HEK293 (cell line): ENCODE data around the gene EPS8.
A peak's percentile ranks its signal among the peaks of the same experiment; 100 is the strongest.

ENCODE experiments used
- CTCF ChIA-PET: fragments of 350-600 bp; formaldehyde crosslinking; extraction: SDS; loops from one replicate; lab custom pipeline; 2021; ENCODE audit warnings: antibody characterized with exemption; lab: Yijun Ruan, JAX
- POLR2A ChIA-PET: fragments of 300-600 bp; formaldehyde crosslinking; extraction: SDS; loops from one replicate; lab custom pipeline; 2020; ENCODE audit warnings: antibody characterized with exemption, inconsistent platforms; lab: Yijun Ruan, JAX
- H3K27ac ChIP-seq: fragments of 200-500 bp; sonication (Bioruptor generic); 2 replicates; pipeline ENCODE4 v1.5.1; 2014; ENCODE audit warnings: low read depth, low read length, control low read depth, inconsistent platforms; ENCODE audit errors: extremely low read depth
- H3K36me3 ChIP-seq, 2 experiments: fragments of 200-500 bp in 1 of 2; sonication (Bioruptor generic) in 1 of 2; 1 replicate in 1 of 2; 2 replicates in 1 of 2; pipeline ENCODE4 v1.5.1; 2014 to 2017; ENCODE audit warnings: inconsistent platforms in 2 of 2, low read length in 2 of 2; ENCODE audit not compliant: control insufficient read depth in 2 of 2, insufficient read depth in 1 of 2
- H3K4me1 ChIP-seq: fragments of 200-500 bp; sonication (Bioruptor generic); 2 replicates; pipeline ENCODE4 v1.5.1; 2014; ENCODE audit warnings: mild to moderate bottlenecking, low read length, inconsistent platforms; ENCODE audit not compliant: control insufficient read depth, insufficient read depth
- H3K4me3 ChIP-seq: 2 replicates; pipeline ENCODE4 v1.5.1; 2011; ENCODE audit warnings: low read depth, mild to moderate bottlenecking, control low read depth, low read length, moderate library complexity
- H3K9me3 ChIP-seq: fragments of 200-500 bp; sonication (Bioruptor generic); 2 replicates; pipeline ENCODE4 v1.5.1; 2014; ENCODE audit warnings: low read depth, low read length, inconsistent platforms; ENCODE audit not compliant: control insufficient read depth, insufficient read depth
- KLF8 ChIP-seq: fragments of 450-650 bp; formaldehyde crosslinking; IDR thresholded peaks from 2 replicates; pipeline ENCODE4 v1.5.1; 2016; ENCODE audit warnings: missing biosample characterization, missing genetic modification characterization
- TRIM28 ChIP-seq: IDR thresholded peaks from 2 replicates; pipeline ENCODE4 v1.6.1; 2011; ENCODE audit warnings: low read length, control low read depth, borderline replicate concordance
- YY2 ChIP-seq: fragments of 450-650 bp; formaldehyde crosslinking; IDR thresholded peaks from 2 replicates; pipeline ENCODE4 v1.5.1; 2016; ENCODE audit warnings: missing biosample characterization, missing genetic modification characterization
- ZFP37 ChIP-seq: fragments of 450-650 bp; formaldehyde crosslinking; IDR thresholded peaks from 2 replicates; pipeline ENCODE4 v1.5.1; 2016; ENCODE audit warnings: missing biosample characterization, missing genetic modification characterization
- ZNF302 ChIP-seq: fragments of 450-650 bp; formaldehyde crosslinking; IDR thresholded peaks from 2 replicates; pipeline ENCODE4 v1.5.1; 2016; ENCODE audit warnings: missing biosample characterization, missing genetic modification characterization, low read depth
- ZNF324 ChIP-seq: fragments of 450-650 bp; formaldehyde crosslinking; IDR thresholded peaks from 2 replicates; pipeline ENCODE4 v1.5.1; 2016; ENCODE audit warnings: missing biosample characterization, missing genetic modification characterization
- ZNF335 ChIP-seq: fragments of 450-650 bp; formaldehyde crosslinking; conservative IDR thresholded peaks from 2 replicates; pipeline ENCODE4 v1.5.1; 2016; ENCODE audit warnings: missing biosample characterization, missing genetic modification characterization
- ZNF473 ChIP-seq: fragments of 450-650 bp; formaldehyde crosslinking; IDR thresholded peaks from 2 replicates; pipeline ENCODE4 v1.5.1; 2017; ENCODE audit warnings: missing biosample characterization, missing genetic modification characterization
- ZNF521 ChIP-seq: fragments of 450-650 bp; formaldehyde crosslinking; IDR thresholded peaks from 2 replicates; pipeline ENCODE4 v1.5.1; 2017; ENCODE audit warnings: missing biosample characterization, mild to moderate bottlenecking, missing genetic modification characterization
- ZNF596 ChIP-seq: fragments of 450-650 bp; IDR thresholded peaks from 2 replicates; pipeline ENCODE4 v1.5.0; 2018; ENCODE audit warnings: missing biosample characterization, mild to moderate bottlenecking, missing genetic modification characterization, moderate library complexity
- ZNF777 ChIP-seq: fragments of 450-650 bp; formaldehyde crosslinking; IDR thresholded peaks from 2 replicates; pipeline ENCODE4 v1.5.1; 2017; ENCODE audit warnings: missing biosample characterization, missing genetic modification characterization, borderline replicate concordance
- ZXDB ChIP-seq: fragments of 450-650 bp; formaldehyde crosslinking; IDR thresholded peaks from 2 replicates; pipeline ENCODE4 v1.5.1; 2016; ENCODE audit warnings: missing biosample characterization, missing genetic modification characterization
- TF ChIP-seq, protein P1 (sequence below): fragments of 450-650 bp; formaldehyde crosslinking; IDR thresholded peaks from 2 replicates; pipeline ENCODE4 v1.5.1; 2017; ENCODE audit warnings: missing biosample characterization, missing genetic modification characterization
- TF ChIP-seq, protein P2 (sequence below): fragments of 450-650 bp; formaldehyde crosslinking; IDR thresholded peaks from 2 replicates; pipeline ENCODE4 v1.5.1; 2017; ENCODE audit warnings: missing biosample characterization, missing genetic modification characterization
- TF ChIP-seq, protein P3 (sequence below): fragments of 450-650 bp; formaldehyde crosslinking; IDR thresholded peaks from 2 replicates; pipeline ENCODE4 v1.5.1; 2016; ENCODE audit warnings: missing biosample characterization, missing genetic modification characterization
- TF ChIP-seq, protein P4 (sequence below): fragments of 450-650 bp; IDR thresholded peaks from 2 replicates; pipeline ENCODE4 v1.5.1; 2018; ENCODE audit warnings: missing biosample characterization, mild to moderate bottlenecking, missing genetic modification characterization
- TF ChIP-seq, protein P5 (sequence below): fragments of 450-650 bp; formaldehyde crosslinking; IDR thresholded peaks from 2 replicates; pipeline ENCODE4 v1.5.1; 2016; ENCODE audit warnings: missing biosample characterization, missing genetic modification characterization, borderline replicate concordance
- TF ChIP-seq, protein P6 (sequence below): fragments of 450-650 bp; formaldehyde crosslinking; IDR thresholded peaks from 2 replicates; pipeline ENCODE4 v1.5.1; 2016; ENCODE audit warnings: missing biosample characterization, missing genetic modification characterization, borderline replicate concordance

EPS8 gene

DNA sequence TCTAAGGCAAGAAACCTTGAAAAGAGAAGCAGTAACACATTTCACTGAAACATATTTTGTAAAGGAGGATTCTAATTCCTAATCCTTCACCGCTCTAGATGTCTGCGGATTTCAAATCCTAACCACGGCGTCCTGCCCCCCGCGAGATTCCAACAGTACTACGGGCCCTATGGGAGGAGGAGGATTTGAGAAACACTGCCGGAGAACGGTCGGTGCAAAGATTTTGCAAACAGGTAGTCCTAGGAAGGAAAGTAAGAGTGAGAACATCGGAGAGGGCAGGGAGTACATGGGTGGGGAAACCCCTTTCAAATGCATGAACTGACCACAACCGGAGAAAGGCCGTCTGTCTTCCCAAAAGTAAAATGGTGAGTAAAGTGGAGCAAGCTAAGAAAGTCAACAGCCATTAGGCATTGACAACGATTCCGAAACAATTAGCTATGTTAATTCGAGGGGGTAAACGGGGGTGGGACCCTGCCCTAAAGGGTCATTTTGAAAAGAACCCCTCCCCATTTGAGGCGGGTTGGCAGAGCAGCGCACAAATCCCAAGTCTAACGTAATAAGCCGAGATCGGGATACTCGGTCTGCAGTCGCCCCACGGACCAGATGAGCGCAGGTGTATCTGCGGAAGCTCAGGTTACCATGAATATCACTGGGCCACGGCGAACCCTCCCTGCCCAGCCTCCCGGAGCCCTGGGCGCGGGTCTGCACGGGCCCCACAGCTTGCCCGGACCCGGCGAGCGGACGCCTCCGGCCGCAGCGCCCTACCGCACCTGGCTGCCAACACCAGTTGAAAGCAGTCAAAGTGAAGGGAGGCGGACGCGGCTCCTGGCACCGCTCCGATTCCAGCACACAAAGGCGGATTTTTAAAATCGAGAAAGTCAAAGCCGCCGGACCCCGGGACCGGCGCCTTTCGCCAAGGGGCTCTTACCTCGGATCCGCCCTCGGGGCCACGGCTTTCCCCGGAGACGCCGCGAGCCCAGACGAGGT is 662 bp downstream of the EPS8 start (continued):
- TF ChIP-seq, protein P1, sequence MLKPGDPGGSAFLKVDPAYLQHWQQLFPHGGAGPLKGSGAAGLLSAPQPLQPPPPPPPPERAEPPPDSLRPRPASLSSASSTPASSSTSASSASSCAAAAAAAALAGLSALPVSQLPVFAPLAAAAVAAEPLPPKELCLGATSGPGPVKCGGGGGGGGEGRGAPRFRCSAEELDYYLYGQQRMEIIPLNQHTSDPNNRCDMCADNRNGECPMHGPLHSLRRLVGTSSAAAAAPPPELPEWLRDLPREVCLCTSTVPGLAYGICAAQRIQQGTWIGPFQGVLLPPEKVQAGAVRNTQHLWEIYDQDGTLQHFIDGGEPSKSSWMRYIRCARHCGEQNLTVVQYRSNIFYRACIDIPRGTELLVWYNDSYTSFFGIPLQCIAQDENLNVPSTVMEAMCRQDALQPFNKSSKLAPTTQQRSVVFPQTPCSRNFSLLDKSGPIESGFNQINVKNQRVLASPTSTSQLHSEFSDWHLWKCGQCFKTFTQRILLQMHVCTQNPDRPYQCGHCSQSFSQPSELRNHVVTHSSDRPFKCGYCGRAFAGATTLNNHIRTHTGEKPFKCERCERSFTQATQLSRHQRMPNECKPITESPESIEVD (tag by site-specific recombination) = no peak
- TF ChIP-seq, protein P2, sequence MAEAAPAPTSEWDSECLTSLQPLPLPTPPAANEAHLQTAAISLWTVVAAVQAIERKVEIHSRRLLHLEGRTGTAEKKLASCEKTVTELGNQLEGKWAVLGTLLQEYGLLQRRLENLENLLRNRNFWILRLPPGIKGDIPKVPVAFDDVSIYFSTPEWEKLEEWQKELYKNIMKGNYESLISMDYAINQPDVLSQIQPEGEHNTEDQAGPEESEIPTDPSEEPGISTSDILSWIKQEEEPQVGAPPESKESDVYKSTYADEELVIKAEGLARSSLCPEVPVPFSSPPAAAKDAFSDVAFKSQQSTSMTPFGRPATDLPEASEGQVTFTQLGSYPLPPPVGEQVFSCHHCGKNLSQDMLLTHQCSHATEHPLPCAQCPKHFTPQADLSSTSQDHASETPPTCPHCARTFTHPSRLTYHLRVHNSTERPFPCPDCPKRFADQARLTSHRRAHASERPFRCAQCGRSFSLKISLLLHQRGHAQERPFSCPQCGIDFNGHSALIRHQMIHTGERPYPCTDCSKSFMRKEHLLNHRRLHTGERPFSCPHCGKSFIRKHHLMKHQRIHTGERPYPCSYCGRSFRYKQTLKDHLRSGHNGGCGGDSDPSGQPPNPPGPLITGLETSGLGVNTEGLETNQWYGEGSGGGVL (tag by site-specific recombination) = 0 out of 2 replicates have a peak, but pooled peaks have one; percentile 23
- TF ChIP-seq, protein P3, sequence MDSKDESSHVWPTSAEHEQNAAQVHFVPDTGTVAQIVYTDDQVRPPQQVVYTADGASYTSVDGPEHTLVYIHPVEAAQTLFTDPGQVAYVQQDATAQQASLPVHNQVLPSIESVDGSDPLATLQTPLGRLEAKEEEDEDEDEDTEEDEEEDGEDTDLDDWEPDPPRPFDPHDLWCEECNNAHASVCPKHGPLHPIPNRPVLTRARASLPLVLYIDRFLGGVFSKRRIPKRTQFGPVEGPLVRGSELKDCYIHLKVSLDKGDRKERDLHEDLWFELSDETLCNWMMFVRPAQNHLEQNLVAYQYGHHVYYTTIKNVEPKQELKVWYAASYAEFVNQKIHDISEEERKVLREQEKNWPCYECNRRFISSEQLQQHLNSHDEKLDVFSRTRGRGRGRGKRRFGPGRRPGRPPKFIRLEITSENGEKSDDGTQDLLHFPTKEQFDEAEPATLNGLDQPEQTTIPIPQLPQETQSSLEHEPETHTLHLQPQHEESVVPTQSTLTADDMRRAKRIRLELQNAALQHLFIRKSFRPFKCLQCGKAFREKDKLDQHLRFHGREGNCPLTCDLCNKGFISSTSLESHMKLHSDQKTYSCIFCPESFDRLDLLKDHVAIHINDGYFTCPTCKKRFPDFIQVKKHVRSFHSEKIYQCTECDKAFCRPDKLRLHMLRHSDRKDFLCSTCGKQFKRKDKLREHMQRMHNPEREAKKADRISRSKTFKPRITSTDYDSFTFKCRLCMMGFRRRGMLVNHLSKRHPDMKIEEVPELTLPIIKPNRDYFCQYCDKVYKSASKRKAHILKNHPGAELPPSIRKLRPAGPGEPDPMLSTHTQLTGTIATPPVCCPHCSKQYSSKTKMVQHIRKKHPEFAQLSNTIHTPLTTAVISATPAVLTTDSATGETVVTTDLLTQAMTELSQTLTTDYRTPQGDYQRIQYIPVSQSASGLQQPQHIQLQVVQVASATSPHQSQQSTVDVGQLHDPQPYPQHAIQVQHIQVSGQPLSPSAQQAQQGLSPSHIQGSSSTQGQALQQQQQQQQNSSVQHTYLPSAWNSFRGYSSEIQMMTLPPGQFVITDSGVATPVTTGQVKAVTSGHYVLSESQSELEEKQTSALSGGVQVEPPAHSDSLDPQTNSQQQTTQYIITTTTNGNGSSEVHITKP (tag by site-specific recombination) = peak; percentile 66
- TF ChIP-seq ZNF335 (peak; percentile 41), ZFP37 (0 out of 2 replicates have a peak, but pooled peaks have one; percentile 30), ZXDB (tag by site-specific recombination) (peak; percentile 79), TRIM28 (peak; percentile 35; the same call in 1 of the 2 replicates), ZNF596 (tag by site-specific recombination) (no peak), YY2 (tag by site-specific recombination) (0 out of 2 replicates have a peak, but pooled peaks have one; percentile 18)

DNA sequence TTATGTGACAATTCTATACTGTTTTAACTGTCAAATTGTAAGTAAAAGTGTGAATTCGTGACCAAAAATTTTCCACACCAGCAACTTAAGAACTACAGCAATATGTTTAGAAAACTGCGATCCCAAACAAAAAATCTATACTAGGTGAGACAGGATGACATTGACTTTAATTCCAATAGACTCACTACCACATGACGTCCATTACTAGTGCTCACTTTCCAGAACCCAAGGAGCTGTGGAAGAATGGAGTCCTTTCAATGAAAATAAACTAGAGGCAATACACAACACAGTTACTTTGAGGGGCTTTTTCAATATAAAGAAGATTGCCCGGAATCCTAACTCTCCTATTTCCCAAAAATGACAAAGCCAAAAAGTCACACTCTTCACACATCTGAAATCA is 1.4 kb downstream of the EPS8 start:
- POLR2A ChIA-PET = no interaction called here
- H3K27ac ChIP-seq = no peak overlapping the region; the same call in 1 of the 2 replicates
- H3K9me3 ChIP-seq = no peaks in the 10 kb centered on the region
- peak overlapping the region; percentile 76 for H3K4me3 ChIP-seq
- CTCF ChIA-PET = interaction anchor here (1.1 to 1.5 kb wide), 3 partner anchors 11 to 112 kb away, joined by 3 to 11 read pairs (median 4); no protein-coding TSS in a partner anchor
- no peaks in the 10 kb centered on the region for H3K36me3 ChIP-seq
- peaks cover 12% of the 10 kb centered on the region for H3K4me1 ChIP-seq
- no peak for TF ChIP-seq ZNF324
- TF ChIP-seq, protein P4, sequence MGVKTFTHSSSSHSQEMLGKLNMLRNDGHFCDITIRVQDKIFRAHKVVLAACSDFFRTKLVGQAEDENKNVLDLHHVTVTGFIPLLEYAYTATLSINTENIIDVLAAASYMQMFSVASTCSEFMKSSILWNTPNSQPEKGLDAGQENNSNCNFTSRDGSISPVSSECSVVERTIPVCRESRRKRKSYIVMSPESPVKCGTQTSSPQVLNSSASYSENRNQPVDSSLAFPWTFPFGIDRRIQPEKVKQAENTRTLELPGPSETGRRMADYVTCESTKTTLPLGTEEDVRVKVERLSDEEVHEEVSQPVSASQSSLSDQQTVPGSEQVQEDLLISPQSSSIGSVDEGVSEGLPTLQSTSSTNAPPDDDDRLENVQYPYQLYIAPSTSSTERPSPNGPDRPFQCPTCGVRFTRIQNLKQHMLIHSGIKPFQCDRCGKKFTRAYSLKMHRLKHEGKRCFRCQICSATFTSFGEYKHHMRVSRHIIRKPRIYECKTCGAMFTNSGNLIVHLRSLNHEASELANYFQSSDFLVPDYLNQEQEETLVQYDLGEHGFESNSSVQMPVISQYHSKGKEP (tag by site-specific recombination) = no peak
- no peak for TF ChIP-seq KLF8 (tag by site-specific recombination)
- TF ChIP-seq, protein P5, sequence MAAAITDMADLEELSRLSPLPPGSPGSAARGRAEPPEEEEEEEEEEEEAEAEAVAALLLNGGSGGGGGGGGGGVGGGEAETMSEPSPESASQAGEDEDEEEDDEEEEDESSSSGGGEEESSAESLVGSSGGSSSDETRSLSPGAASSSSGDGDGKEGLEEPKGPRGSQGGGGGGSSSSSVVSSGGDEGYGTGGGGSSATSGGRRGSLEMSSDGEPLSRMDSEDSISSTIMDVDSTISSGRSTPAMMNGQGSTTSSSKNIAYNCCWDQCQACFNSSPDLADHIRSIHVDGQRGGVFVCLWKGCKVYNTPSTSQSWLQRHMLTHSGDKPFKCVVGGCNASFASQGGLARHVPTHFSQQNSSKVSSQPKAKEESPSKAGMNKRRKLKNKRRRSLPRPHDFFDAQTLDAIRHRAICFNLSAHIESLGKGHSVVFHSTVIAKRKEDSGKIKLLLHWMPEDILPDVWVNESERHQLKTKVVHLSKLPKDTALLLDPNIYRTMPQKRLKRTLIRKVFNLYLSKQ = no peak
- no peak for TF ChIP-seq ZNF302
- TF ChIP-seq, protein P6, sequence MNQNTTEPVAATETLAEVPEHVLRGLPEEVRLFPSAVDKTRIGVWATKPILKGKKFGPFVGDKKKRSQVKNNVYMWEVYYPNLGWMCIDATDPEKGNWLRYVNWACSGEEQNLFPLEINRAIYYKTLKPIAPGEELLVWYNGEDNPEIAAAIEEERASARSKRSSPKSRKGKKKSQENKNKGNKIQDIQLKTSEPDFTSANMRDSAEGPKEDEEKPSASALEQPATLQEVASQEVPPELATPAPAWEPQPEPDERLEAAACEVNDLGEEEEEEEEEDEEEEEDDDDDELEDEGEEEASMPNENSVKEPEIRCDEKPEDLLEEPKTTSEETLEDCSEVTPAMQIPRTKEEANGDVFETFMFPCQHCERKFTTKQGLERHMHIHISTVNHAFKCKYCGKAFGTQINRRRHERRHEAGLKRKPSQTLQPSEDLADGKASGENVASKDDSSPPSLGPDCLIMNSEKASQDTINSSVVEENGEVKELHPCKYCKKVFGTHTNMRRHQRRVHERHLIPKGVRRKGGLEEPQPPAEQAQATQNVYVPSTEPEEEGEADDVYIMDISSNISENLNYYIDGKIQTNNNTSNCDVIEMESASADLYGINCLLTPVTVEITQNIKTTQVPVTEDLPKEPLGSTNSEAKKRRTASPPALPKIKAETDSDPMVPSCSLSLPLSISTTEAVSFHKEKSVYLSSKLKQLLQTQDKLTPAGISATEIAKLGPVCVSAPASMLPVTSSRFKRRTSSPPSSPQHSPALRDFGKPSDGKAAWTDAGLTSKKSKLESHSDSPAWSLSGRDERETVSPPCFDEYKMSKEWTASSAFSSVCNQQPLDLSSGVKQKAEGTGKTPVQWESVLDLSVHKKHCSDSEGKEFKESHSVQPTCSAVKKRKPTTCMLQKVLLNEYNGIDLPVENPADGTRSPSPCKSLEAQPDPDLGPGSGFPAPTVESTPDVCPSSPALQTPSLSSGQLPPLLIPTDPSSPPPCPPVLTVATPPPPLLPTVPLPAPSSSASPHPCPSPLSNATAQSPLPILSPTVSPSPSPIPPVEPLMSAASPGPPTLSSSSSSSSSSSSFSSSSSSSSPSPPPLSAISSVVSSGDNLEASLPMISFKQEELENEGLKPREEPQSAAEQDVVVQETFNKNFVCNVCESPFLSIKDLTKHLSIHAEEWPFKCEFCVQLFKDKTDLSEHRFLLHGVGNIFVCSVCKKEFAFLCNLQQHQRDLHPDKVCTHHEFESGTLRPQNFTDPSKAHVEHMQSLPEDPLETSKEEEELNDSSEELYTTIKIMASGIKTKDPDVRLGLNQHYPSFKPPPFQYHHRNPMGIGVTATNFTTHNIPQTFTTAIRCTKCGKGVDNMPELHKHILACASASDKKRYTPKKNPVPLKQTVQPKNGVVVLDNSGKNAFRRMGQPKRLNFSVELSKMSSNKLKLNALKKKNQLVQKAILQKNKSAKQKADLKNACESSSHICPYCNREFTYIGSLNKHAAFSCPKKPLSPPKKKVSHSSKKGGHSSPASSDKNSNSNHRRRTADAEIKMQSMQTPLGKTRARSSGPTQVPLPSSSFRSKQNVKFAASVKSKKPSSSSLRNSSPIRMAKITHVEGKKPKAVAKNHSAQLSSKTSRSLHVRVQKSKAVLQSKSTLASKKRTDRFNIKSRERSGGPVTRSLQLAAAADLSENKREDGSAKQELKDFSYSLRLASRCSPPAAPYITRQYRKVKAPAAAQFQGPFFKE (tag by site-specific recombination) = no peak
- no peak for TF ChIP-seq ZNF777 (tag by site-specific recombination)
- TF ChIP-seq ZNF473 = no peak
- no peak for TF ChIP-seq ZNF521 (tag by site-specific recombination)
